Stimulated activated CD4-positive, alpha-beta T cell treated with anti-CD3 and anti-CD28 coated beads, Interleukin-4, amount 100 ng/mL, for 1 hour (primary cell): ENCODE data around the gene IGF1R.

Experiments
- DNase-seq: peaks from one replicate; pipeline ENCODE4 v3.0.0-alpha.2; 2020

IGF1R gene

DNA sequence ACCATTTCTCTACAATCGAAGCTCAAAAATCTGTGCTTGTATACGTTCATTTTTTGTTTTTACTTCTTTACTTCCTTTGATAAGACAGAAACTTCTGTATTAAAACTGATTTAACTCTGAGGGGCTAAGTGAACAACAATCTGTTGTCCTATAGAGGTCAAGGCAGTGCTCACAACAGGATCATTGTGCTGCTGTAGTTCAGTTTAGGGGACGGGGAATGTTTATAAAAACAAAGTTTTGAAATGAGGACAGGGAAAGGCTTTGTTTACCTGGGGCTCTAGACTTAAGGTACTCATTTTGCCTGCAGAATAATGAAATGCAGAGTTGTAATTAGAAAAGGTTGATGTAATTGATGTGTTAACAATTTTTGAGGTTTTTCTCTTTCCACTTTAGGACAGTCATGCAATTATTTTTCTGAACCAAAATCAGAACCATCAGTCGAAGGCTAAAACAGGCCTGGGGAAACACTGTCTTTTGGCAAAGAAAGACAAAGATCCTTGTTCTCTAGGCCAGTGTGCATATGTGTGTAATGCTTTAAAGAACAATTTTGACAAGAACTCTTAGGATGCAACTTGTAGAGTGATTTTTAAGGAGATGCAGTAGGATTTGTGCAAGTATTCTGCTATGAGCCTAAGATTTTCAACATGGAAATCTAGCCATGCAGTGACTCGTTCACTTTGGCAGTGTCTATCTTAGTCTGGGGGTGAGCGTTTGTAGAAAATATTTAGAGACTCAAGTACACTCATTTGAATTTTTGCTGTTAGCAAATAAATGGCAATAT is 194.0 kb downstream of the IGF1R start:
- DNase-seq = no peak

DNA sequence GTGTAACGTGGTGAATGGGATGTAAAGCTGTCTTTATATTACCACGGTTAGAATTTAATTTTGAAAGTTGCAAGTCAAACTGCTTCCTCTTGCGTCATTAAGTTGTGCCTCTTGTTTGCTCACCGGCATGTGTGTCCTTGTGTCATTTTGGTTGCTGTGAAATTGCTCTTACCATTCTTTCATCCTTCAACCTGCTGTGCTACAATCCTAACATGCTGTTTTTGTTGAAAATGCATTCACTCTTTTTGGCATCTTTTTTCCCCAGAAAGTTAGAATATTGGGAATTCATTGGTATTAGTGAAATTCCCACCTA is 194.6 kb downstream of the IGF1R start:
- DNase-seq = no peak

DNA sequence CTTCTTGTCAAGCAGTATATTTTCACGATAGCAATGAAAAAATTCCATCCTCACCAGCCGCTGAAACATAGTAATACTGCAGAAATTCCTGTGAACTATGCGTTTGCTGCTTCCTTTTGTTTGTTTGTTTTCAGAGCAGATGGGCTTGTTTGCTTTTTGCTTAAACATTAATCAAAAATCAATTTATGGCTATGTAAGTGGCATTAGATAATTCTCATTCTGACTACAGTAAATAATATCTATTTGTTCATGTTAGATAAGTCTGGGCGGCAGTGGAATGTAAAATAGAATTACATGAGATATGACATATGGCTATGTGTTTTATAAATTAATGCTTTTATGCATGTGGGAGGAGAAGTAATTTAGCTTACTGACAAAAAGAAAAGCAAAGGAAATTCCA is 195.5 kb downstream of the IGF1R start:
- DNase-seq = no peak

DNA sequence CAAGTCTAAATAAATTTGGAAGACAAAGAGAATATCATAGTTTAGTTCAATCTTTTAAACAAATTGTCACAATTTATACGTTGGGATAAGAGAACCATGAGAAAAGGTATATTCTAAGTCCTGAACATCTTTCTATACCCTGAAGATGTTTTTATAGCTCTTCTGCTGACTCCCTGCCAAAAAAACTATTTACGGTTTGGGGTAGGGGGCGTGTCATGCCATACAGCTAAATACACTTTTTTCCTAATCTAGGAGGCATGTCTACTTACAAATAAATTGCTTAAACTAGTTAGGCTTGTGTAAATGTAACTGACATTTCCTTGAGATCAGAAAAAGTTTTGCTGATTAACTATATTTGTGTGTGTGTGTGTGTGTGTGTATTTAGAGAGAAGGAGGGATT is 195.9 kb downstream of the IGF1R start:
- DNase-seq = no peak

- DNase-seq = no peak
Measured at GRCh38 chr15:98845138-98845884, 197.0 kb downstream of the IGF1R start.

DNA sequence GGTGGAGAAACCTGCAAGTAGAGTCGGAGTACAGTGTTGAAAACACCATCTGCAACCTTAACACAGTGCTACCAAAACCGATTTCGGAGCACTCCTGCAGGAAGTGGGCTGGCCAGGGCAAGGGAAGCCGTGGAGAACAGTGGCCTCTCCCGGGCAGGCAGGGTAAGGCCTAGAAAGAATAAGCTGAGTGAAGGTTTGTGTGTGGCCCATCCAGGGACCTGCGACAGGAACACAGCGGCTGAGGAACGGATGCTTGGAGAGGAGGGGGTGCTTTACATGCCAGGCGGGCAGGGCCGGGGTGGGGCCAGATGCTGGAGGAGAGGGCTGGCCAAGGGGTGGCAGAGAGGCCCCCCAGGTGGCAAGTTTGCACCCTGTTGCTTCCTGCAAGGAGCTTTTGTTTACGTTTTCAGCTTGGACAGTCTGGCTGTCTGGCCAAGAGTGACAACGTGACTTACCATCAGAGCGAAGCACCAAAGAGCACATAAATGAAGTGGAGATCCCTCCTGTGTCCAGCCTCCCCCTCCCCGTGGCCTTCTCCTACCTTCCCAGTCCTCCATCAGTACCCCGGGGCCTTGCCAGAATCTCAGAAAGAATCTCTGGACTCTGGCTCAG is 202.7 kb downstream of the IGF1R start:
- DNase-seq = peak; percentile 57

DNA sequence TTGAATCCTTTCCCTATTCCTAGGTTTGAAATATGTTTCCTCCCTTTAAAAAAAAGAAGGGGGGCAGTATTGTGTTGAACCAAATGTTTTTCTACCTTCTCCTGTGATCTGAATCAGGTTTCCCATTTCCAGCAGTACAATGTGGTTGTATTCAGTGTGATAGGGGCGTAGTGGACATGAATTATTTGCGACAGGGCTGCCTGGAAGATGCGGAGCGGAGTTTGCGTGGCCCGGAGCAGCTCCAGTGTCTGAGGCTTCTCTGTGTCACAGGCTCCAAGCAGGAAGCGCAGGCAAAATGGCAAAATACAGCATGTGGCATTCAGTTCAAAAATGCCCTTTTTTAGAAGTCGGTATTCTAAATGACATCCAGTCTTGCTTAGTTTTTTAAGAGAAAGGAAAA is 204.8 kb downstream of the IGF1R start:
- DNase-seq = peak; percentile 76

- no peak for DNase-seq
Measured at GRCh38 chr15:98853617-98854420, 205.5 kb downstream of the IGF1R start.

- no peak for DNase-seq
Measured at GRCh38 chr15:98854496-98854895, 206.2 kb downstream of the IGF1R start.

GRCh38 chr15:98855067-98855814 is 206.9 kb downstream of the IGF1R start:
- DNase-seq = no peak

GRCh38 chr15:98855815-98856531 is 207.6 kb downstream of the IGF1R start:
- DNase-seq = no peak

- no peak for DNase-seq
Measured at GRCh38 chr15:98856532-98856907, 208.2 kb downstream of the IGF1R start.

GRCh38 chr15:98858610-98859023 is 210.3 kb downstream of the IGF1R start:
- DNase-seq = no peak

GRCh38 chr15:98859149-98859548 is 210.8 kb downstream of the IGF1R start:
- no peak for DNase-seq

GRCh38 chr15:98860281-98861041 is 212.1 kb downstream of the IGF1R start:
- no peak for DNase-seq

DNA sequence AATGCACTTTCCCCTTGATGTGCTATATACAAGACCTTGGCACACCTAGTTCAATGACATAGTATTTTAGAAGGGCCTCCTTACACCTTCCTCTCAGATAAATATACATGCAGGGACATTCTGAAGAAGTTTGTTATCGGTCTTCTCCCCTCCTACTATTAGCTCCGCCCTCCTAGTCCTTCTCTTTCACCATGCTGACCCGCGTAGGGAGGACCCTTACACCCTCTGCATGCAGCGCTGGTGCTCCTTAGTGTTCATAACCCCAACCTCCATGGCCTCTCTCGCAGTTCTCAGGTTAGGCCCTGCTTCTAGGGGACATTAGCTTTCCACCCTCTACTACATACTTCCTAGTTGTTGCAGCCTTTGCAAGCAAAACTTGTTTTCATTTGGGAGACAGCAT is 212.8 kb downstream of the IGF1R start:
- DNase-seq = no peak

DNA sequence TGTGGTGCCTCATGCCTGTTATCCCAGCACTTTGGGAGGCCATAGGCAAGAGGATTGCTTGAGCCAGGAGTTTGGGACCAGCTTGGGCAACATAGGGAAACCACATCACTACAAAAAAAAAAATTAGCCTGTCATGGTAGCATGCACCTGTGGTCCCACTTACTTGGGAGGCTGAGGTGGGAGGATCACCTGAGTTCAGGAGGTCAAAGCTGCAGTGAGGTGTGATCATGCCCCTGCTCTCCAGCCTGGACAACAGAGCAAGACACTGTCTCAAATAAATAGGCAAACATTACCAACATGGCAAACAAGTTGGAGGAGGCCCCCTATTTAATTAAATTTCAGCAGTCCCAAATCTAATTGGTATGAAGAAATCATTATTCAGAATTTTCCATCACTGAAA is 215.6 kb downstream of the IGF1R start:
- DNase-seq = no peak

DNA sequence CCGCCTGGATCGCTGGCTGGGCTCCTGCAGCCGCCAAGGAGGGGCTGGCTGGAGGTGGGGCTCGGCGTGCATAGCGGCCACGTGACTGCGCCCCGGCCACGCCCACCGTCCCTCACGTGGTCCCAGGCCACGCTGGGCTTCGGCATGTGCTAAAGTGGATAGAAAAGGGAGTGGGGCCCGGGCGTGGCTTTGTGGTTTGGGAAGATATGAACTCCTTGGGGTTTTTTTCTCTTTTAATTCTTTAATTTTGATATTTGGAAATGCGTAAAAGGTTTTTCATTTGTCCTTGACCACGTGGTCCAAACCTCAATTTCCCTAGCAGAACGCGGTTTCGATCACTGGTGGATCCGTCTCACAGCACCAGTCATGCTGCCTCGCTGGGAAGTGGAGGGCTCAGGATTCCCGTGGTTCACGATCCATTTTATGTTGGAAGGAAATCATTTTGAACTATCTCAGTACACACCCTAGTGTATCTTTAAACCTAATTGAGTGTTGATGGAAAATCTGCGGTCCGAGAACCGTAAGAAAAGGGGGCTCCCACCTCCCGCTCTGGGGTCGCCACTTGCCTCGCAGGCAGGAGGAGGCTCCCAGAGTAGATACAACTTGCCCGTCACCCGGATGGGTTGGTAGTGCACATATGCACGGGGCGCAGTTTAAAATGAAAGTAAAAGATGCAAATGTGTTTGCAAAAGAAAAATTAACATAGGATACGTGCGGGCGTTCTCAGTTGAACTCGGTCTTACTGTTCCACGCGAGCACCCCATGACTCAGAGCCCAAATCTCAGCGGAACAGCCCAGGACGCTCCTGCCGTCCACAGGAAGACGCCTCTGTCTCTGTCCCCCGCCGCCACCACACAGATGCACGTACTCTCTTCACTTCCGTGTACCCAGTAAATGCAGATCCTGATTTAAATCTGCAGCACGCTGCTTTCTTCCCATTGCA is 217.3 kb downstream of the IGF1R start:
- peak; percentile 77 for DNase-seq

- DNase-seq = no peak
Measured at GRCh38 chr15:98866511-98866910, 218.2 kb downstream of the IGF1R start.

GRCh38 chr15:98868564-98868963 is 220.2 kb downstream of the IGF1R start:
- no peak for DNase-seq
